Measurements from ENCODE around the gene UGT1A10. TPM values are rescaled to one million over a fixed set of nuclear protein-coding genes. Genes with fewer than 3 reads are reported as not detected.

Gene UGT1A10
- polyA plus RNA-seq, 1 donor from 2014 or later = not detected

- Histone ChIP-seq H3F3A (ENCODE audit: insufficient read depth, low read length, poor library complexity, severe bottlenecking) (no peaks in the 10 kb centered on the region), H3K4me3 (ENCODE audit: low read length) (no peak overlapping the region), H3K27ac (ENCODE audit: low read length) (no peak overlapping the region), H3K36me3 (ENCODE audit: insufficient read depth, low read length) (no peaks in the 10 kb centered on the region), H3K9ac (ENCODE audit: low read length) (no peak overlapping the region), H2AFZ (ENCODE audit: low read depth, low read length) (no peak overlapping the region), H3K4me2 (ENCODE audit: low read length) (no peak overlapping the region), H3K79me2 (replicated peaks; ENCODE audit: insufficient read depth, low read length) (no peaks in the 10 kb centered on the region), H4K20me1 (ENCODE audit: insufficient read depth) (no peaks in the 10 kb centered on the region), H3K27me3 (ENCODE audit: insufficient read depth, low read depth, low read length) (no peaks in the 10 kb centered on the region), H3K9me2 (ENCODE audit: insufficient read depth, low read length) (no peaks in the 10 kb centered on the region), H3K9me3 (ENCODE audit: low read length) (peaks cover 3% of the 10 kb centered on the region)
- TF ChIP-seq CTCF (IDR thresholded peaks at IDR 0.05; ENCODE audit: poor library complexity, severe bottlenecking) = no peak
- TF ChIP-seq EP300 (conservative IDR thresholded peaks at IDR 0.05; ENCODE audit: poor library complexity, severe bottlenecking) = no peak
- no peak for TF ChIP-seq MXI1 (conservative IDR thresholded peaks at IDR 0.05; ENCODE audit: poor library complexity, severe bottlenecking)
- no peak for TF ChIP-seq RAD21 (conservative IDR thresholded peaks at IDR 0.05)
- no peak for TF ChIP-seq TAF1 (IDR thresholded peaks at IDR 0.05; ENCODE audit: low read depth)
- TF ChIP-seq SMC3 (conservative IDR thresholded peaks at IDR 0.05; ENCODE audit: poor library complexity) = no peak
- no peak for TF ChIP-seq REST (IDR thresholded peaks at IDR 0.05; ENCODE audit: borderline replicate concordance)
- no peak for TF ChIP-seq EZH2 (IDR thresholded peaks at IDR 0.05; ENCODE audit: borderline replicate concordance, insufficient read depth, low read length, poor library complexity, severe bottlenecking)
- TF ChIP-seq POLR2AphosphoS5 (IDR thresholded peaks at IDR 0.05) = no peak
These were observed 139.2 kb downstream of the UGT1A10 start for GRCh38 chr2:233775414-233775813.

GRCh38 chr2:233778030-233778429 is 141.8 kb downstream of the UGT1A10 start, which contains the start of gene MROH2A:
Gene MROH2A (plus strand): TSS chr2:233778330. CDS start chr2:233779359, 1,029 bp downstream.
- Histone ChIP-seq H2AFZ (ENCODE audit: low read depth, low read length) (no peak within 1 kb of the TSS), H3K27ac (ENCODE audit: low read length) (no peak within 1 kb of the TSS), H3K9me3 (ENCODE audit: low read length) (peaks cover 3% of the 10 kb centered on the region), H3K4me3 (ENCODE audit: low read length) (no peak within 1 kb of the TSS), H3K9ac (ENCODE audit: low read length) (no peak within 1 kb of the TSS), H3F3A (ENCODE audit: insufficient read depth, low read length, poor library complexity, severe bottlenecking) (no peaks in the 10 kb centered on the region), H3K9me2 (ENCODE audit: insufficient read depth, low read length) (no peaks in the 10 kb centered on the region), H3K79me2 (replicated peaks; ENCODE audit: insufficient read depth, low read length) (no peaks in the 10 kb centered on the region), H3K36me3 (ENCODE audit: insufficient read depth, low read length) (no peaks in the 10 kb centered on the region), H4K20me1 (ENCODE audit: insufficient read depth) (no peaks in the 10 kb centered on the region), H3K4me2 (ENCODE audit: low read length) (no peak within 1 kb of the TSS), H3K27me3 (ENCODE audit: insufficient read depth, low read depth, low read length) (no peaks in the 10 kb centered on the region)
- TF ChIP-seq EZH2 (IDR thresholded peaks at IDR 0.05; ENCODE audit: borderline replicate concordance, insufficient read depth, low read length, poor library complexity, severe bottlenecking) = no peak
- TF ChIP-seq SMC3 (conservative IDR thresholded peaks at IDR 0.05; ENCODE audit: poor library complexity) = no peak
- TF ChIP-seq CTCF (IDR thresholded peaks at IDR 0.05; ENCODE audit: poor library complexity, severe bottlenecking) = no peak
- TF ChIP-seq EP300 (conservative IDR thresholded peaks at IDR 0.05; ENCODE audit: poor library complexity, severe bottlenecking) = no peak
- no peak for TF ChIP-seq POLR2AphosphoS5 (IDR thresholded peaks at IDR 0.05)
- no peak for TF ChIP-seq MXI1 (conservative IDR thresholded peaks at IDR 0.05; ENCODE audit: poor library complexity, severe bottlenecking)
- no peak for TF ChIP-seq TAF1 (IDR thresholded peaks at IDR 0.05; ENCODE audit: low read depth)
- no peak for TF ChIP-seq REST (IDR thresholded peaks at IDR 0.05; ENCODE audit: borderline replicate concordance)
- TF ChIP-seq RAD21 (conservative IDR thresholded peaks at IDR 0.05) = no peak

All from neural cell (in vitro differentiated cells).